Measurements from ENCODE around the gene MYL5.

DNA sequence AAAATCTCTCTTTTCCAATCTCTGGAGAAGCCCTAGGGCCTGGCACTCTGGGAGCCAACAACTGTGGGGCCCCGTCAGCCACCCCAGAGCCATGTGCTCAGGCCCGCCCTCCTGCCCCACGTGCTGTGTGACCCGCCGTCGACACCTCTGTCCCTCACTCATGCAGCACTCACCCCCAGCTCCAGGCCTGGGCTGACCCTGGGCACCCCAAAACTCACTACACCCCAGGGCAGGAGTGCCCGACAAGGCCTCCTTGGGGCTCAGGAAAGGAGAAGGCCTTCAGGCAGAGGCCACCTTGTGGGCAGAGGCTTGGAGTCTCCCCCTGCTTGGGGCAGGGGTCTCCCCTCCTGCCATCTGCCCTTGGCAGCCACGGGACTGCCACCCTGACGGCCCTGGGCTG, 5.7 kb downstream of the MYL5 start:
- no peak for TF ChIP-seq POLR2AphosphoS5 (IDR thresholded peaks at IDR 0.05; ENCODE audit: borderline replicate concordance, low read depth, low read length)
- no peak for TF ChIP-seq EZH2 (IDR thresholded peaks at IDR 0.05)
- no peak for TF ChIP-seq FOXP2 (optimal IDR thresholded peaks at IDR 0.05; ENCODE audit: control extremely low read depth, extremely low read length, insufficient read depth)

Data from SK-N-MC (cell line).